IMR-90 (cell line): ENCODE data around the gene SPDEF. TPM values are rescaled to one million over a fixed set of nuclear protein-coding genes. Genes with fewer than 3 reads are reported as not detected.

ENCODE experiments used
- ATAC-seq: fragments of 200-7000 bp; cut with Tn5 transposase; 2 replicates; pipeline ENCODE4 v1.9.1; 2020; ENCODE audit warnings: low read depth, mild to moderate bottlenecking, moderate library complexity
- BruUV-seq: library from RNA; stranded (reverse); fragments of 400-500 nt; replicated peaks from 2 replicates; lab custom pipeline; 2021; lab: Mats Ljungman, UMichigan
- CTCF ChIA-PET: fragments of 300-600 bp; formaldehyde crosslinking; extraction: SDS; loops from one replicate; lab custom pipeline; 2021; ENCODE audit warnings: antibody characterized with exemption; lab: Yijun Ruan, JAX
- POLR2A ChIA-PET: fragments of 300-600 bp; sonication (Branson Sonifier 250); formaldehyde crosslinking; loops from one replicate; lab custom pipeline; 2022; ENCODE audit warnings: antibody characterized with exemption; ENCODE audit not compliant: unreplicated experiment; lab: Charles Lee
- DNase-seq: peaks from one replicate; pipeline ENCODE4 v3.0.0; 2013
- H2AFZ ChIP-seq: replicated peaks from 2 replicates; pipeline ENCODE3; 2013; ENCODE audit warnings: low read length, mild to moderate bottlenecking; ENCODE audit not compliant: poor library complexity
- H2AK5ac ChIP-seq: 2 replicates; pipeline ENCODE4 v1.6.1; 2013; ENCODE audit warnings: low read depth, low read length, inconsistent platforms
- H2AK9ac ChIP-seq: replicated peaks from 2 replicates; pipeline ENCODE3; 2013; ENCODE audit warnings: mild to moderate bottlenecking, low read depth, low read length, moderate library complexity; ENCODE audit not compliant: poor library complexity
- H2BK120ac ChIP-seq: 2 replicates; pipeline ENCODE4 v1.6.1; 2013; ENCODE audit warnings: low read depth, low read length, inconsistent platforms
- H2BK15ac ChIP-seq: 3 replicates; pipeline ENCODE4 v1.6.1; 2013; ENCODE audit warnings: low read depth, low read length, inconsistent platforms
- H2BK20ac ChIP-seq: 2 replicates; pipeline ENCODE4 v1.6.1; 2013; ENCODE audit warnings: low read depth, mild to moderate bottlenecking, inconsistent platforms, low read length, moderate library complexity
- H2BK5ac ChIP-seq: 2 replicates; pipeline ENCODE4 v1.6.1; 2013; ENCODE audit warnings: mild to moderate bottlenecking, low read depth, low read length, inconsistent platforms; ENCODE audit not compliant: poor library complexity, severe bottlenecking
- H3K14ac ChIP-seq: replicated peaks from 2 replicates; pipeline ENCODE4 v1.6.1; 2013; ENCODE audit warnings: low read depth, low read length, inconsistent platforms
- H3K18ac ChIP-seq: 2 replicates; pipeline ENCODE4 v1.6.1; 2013; ENCODE audit warnings: low read depth, low read length, control low read depth
- H3K23ac ChIP-seq: 2 replicates; pipeline ENCODE4 v1.6.1; 2013; ENCODE audit warnings: low read depth, low read length, inconsistent platforms
- H3K27ac ChIP-seq: 2 replicates; pipeline ENCODE4 v1.5.1; 2013; ENCODE audit warnings: mild to moderate bottlenecking, control low read depth, low read length; ENCODE audit not compliant: insufficient read depth
- H3K27me3 ChIP-seq: 2 replicates; pipeline ENCODE4 v1.6.1; 2013; ENCODE audit warnings: low read length; ENCODE audit not compliant: control insufficient read depth, insufficient read depth
- H3K36me3 ChIP-seq: 2 replicates; pipeline ENCODE4 v1.6.1; 2013; ENCODE audit warnings: low read length, mixed read lengths; ENCODE audit not compliant: control insufficient read depth, insufficient read depth
- H3K4ac ChIP-seq: 2 replicates; pipeline ENCODE4 v1.6.1; 2013; ENCODE audit warnings: low read depth, low read length, inconsistent platforms
- H3K4me1 ChIP-seq: 2 replicates; pipeline ENCODE4 v1.6.1; 2013; ENCODE audit warnings: low read length, mixed read lengths; ENCODE audit not compliant: control insufficient read depth, insufficient read depth
- H3K4me2 ChIP-seq: 2 replicates; pipeline ENCODE4 v1.6.1; 2013; ENCODE audit warnings: low read depth, mild to moderate bottlenecking, control low read depth, low read length, moderate library complexity
- H3K4me3 ChIP-seq: 2 replicates; pipeline ENCODE4 v1.5.1; 2013; ENCODE audit warnings: low read depth, mild to moderate bottlenecking, control low read depth, low read length, moderate library complexity; ENCODE audit not compliant: insufficient read depth
- H3K56ac ChIP-seq: 2 replicates; pipeline ENCODE4 v1.6.1; 2013; ENCODE audit warnings: low read length, inconsistent platforms; ENCODE audit not compliant: insufficient read depth; ENCODE audit errors: extremely low read depth
- H3K79me1 ChIP-seq, 2 experiments: 2 replicates each; pipeline ENCODE4 v1.6.1; 2013; ENCODE audit warnings: low read length in 2 of 2, inconsistent platforms in 1 of 2, low read depth in 1 of 2
- H3K9ac ChIP-seq: 2 replicates; pipeline ENCODE4 v1.6.1; 2013; ENCODE audit warnings: low read depth, low read length, control low read depth
- H3K9me1 ChIP-seq: 2 replicates; pipeline ENCODE4 v1.6.1; 2013; ENCODE audit warnings: low read length, inconsistent platforms; ENCODE audit not compliant: insufficient read depth
- H3K9me3 ChIP-seq: 2 replicates; pipeline ENCODE4 v1.6.1; 2013; ENCODE audit warnings: low read length; ENCODE audit not compliant: control insufficient read depth, insufficient read depth
- H4K20me1 ChIP-seq: 2 replicates; pipeline ENCODE4 v1.6.1; 2013; ENCODE audit warnings: low read length, inconsistent platforms; ENCODE audit not compliant: insufficient read depth
- H4K5ac ChIP-seq: 2 replicates; pipeline ENCODE4 v1.6.1; 2013; ENCODE audit warnings: mild to moderate bottlenecking, low read depth, low read length, control low read depth
- H4K8ac ChIP-seq, 2 experiments: 2 replicates each; pipeline ENCODE4 v1.6.1; 2013; ENCODE audit warnings: low read depth in 2 of 2, low read length in 2 of 2, control low read depth in 1 of 2, inconsistent platforms in 1 of 2
- H4K91ac ChIP-seq: 2 replicates; pipeline ENCODE4 v1.6.1; 2013; ENCODE audit warnings: low read depth, low read length, inconsistent platforms; ENCODE audit not compliant: insufficient read depth
- NFE2L2 ChIP-seq: fragments of 150-350 bp; IDR thresholded peaks from 2 replicates; pipeline ENCODE4 v1.6.1; 2016; ENCODE audit warnings: low read depth, mild to moderate bottlenecking, low read length
- WGBS, 2 experiments: methylation state at CpG; one replicate each; pipeline versions ENCODE4 v1.1.5 to v1.1.7; 2013; ENCODE audit warnings: missing lambda C conversion rate in 2 of 2; ENCODE audit not compliant: insufficient read length in 1 of 2; ENCODE audit errors: extremely low coverage in 2 of 2; 5-methylcytosine and 5-hydroxymethylcytosine counted together
- dilution Hi-C: fragments of 300-500 bp; cut with HindIII; formaldehyde crosslinking; loops from one replicate; pipeline ENCODE4 v1.14.3; 2018; ENCODE audit warnings: low sequenced_read_pairs; ENCODE audit not compliant: unreplicated experiment
- in situ Hi-C: fragments of 300-500 bp; cut with MboI; formaldehyde crosslinking; loops from 3 replicates; pipeline ENCODE4 v1.14.3; 2019; ENCODE audit warnings: low sequenced_read_pairs, inconsistent platforms, mixed read lengths
- intact Hi-C: fragments of 100-400 bp; cut with micrococcal nuclease; formaldehyde crosslinking; loops from 2 replicates; pipeline ENCODE4 v1.10.0; 2022
- polyA plus RNA-seq, 3 experiments: library from polyadenylated mRNA; depleted of rRNA; stranded (reverse); fragments of >200 nt; gene quantifications; 2 replicates each; pipeline ENCODE4 v1.2.3, GENCODE V29; 2012; ENCODE audit warnings: low replicate concordance in 1 of 3
- total RNA-seq: library from RNA; depleted of rRNA; stranded (reverse); fragments of >200 nt; gene quantifications from 2 replicates; pipeline ENCODE4 v1.2.3, GENCODE V29; 2012

Gene SPDEF
- total and polyA plus RNA-seq, 2 of the 4 experiments (the other 2 are of a cell fraction): 0.05 TPM; not detected in 1

- Histone ChIP-seq H3K9me1 (no peaks in the 10 kb centered on the region), H3K14ac (no peak overlapping the region), H3K9me3 (no peaks in the 10 kb centered on the region), H2AK9ac (no peak overlapping the region), H3K4me2 (no peak overlapping the region), H3K79me1 (no peaks in the 10 kb centered on the region), H4K5ac (no peak overlapping the region), H3K36me3 (no peaks in the 10 kb centered on the region), H4K8ac (no peak overlapping the region), H3K27ac (no peak overlapping the region), H4K20me1 (no peaks in the 10 kb centered on the region), H2BK20ac (no peak overlapping the region), H3K4me3 (no peak overlapping the region), H3K27me3 (peaks cover 8% of the 10 kb centered on the region; the same call in 1 of the 2 replicates), H3K9ac (no peak overlapping the region), H3K23ac (no peak overlapping the region), H4K91ac (no peak overlapping the region), H2AFZ (no peak overlapping the region), H3K4me1 (no peaks in the 10 kb centered on the region), H2AK5ac (no peak overlapping the region), H2BK5ac (no peak overlapping the region), H3K18ac (no peak overlapping the region), H3K56ac (no peak overlapping the region), H3K4ac (no peak overlapping the region), H2BK15ac (no peak overlapping the region), H2BK120ac (no peak overlapping the region)
- no TSS peak for BruUV-seq
- dilution Hi-C loops: no loop called here
- ChIA-PET CTCF (no interaction called here), POLR2A (no interaction called here)
- intact Hi-C loops: no loop called here
- no CpG with 5 or more reads among the region's 3 CpGs for WGBS, 2 experiments
- ATAC-seq: no peak
- in situ Hi-C loops: no loop called here
- TF ChIP-seq NFE2L2: no peak
- no peak for DNase-seq
Measured at GRCh38 chr6:34536251-34536958, 19.7 kb downstream of the SPDEF start.
